ENCODE results near the gene PTRHD1.

The PTRHD1 gene

DNA sequence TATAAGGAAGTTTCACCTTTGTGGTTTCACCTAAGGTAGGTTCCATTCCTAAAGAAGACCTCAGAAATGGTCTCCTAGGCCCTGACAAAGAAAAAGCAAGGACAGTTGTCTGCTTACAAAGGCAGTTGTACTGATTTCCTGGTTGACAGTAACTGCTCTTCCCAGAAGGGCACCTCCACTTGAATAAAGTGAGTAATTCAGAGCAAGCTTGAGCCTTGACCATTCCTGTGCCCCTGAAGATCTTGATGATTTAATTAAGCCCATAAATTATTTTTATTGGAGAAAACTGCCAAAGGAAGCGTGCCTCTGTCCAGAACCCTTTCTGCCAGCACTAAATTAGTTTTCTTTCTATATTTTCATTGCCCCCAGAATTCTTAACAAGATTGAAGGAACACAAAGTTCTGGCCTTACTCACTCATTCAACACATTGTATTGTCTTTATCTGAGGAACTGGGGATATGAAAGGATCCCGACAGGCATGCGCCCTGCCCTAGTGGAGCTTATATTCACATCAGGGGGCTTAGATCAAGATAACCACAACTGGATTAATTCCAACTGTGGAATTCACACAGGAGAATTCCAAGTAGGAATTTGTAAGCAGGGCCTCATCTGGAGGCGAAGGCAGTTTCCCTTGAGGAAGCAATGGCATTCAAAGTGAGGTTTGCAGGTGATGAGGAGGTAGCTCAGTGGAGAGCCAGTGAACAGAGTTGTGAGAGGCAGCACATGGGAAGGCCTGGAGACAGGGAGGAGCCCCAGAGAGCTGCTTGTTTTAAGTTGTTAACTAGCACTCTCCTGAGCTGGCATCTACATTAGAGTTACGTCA, 21.2 kb downstream of the PTRHD1 start:
- no peak overlapping the region for H4K8ac ChIP-seq (ENCODE audit: low read depth, low read length)
- H3K36me3 ChIP-seq (replicated peaks in 1 of 2; ENCODE audit: control insufficient read depth in 2 of 2, insufficient read depth in 2 of 2, low read length in 2 of 2) = peaks cover 5 to 34% of the 10 kb centered on the region in 2 donors
- H3K4me1 ChIP-seq (ENCODE audit: control insufficient read depth in 2 of 2, insufficient read depth in 1 of 2, low read depth in 1 of 2, low read length in 2 of 2) = peaks cover 0 to 1% of the 10 kb centered on the region in 2 donors
- H2BK120ac ChIP-seq (ENCODE audit: low read depth, low read length) = no peak overlapping the region
- H2AK5ac ChIP-seq (ENCODE audit: low read depth, low read length) = no peak overlapping the region
- no peak overlapping the region for H3K4ac ChIP-seq (ENCODE audit: low read length)
- no peak overlapping the region for H3K14ac ChIP-seq (ENCODE audit: low read length)
- no peak overlapping the region for H2BK5ac ChIP-seq (ENCODE audit: low read length)
- no peaks in the 10 kb centered on the region for H3K27me3 ChIP-seq (ENCODE audit: control insufficient read depth in 3 of 3, insufficient read depth in 3 of 3, low read depth in 1 of 3, low read length in 3 of 3)
- no peak for DNase-seq (ENCODE audit: low spot score)
- H3K9me3 ChIP-seq (replicated peaks in 1 of 2; ENCODE audit: control insufficient read depth in 2 of 2, insufficient read depth in 1 of 2, low read depth in 1 of 2, low read length in 2 of 2) = peaks cover 2 to 11% of the 10 kb centered on the region in 2 donors
- H2BK15ac ChIP-seq (ENCODE audit: low read length) = no peak overlapping the region
- H3K27ac ChIP-seq (replicated peaks; ENCODE audit: low read length) = no peak overlapping the region
- no peaks in the 10 kb centered on the region for H3K79me1 ChIP-seq (ENCODE audit: low read depth, low read length)
- no peak overlapping the region for H3K18ac ChIP-seq (ENCODE audit: low read length)
- no peak overlapping the region for H3K4me2 ChIP-seq (ENCODE audit: insufficient read depth, low read length, poor library complexity, severe bottlenecking)
- H3K4me3 ChIP-seq (ENCODE audit: low read length in 2 of 2) = no peak overlapping the region
- H2BK12ac ChIP-seq (ENCODE audit: low read length) = no peak overlapping the region
- no peak overlapping the region for H3K23ac ChIP-seq (ENCODE audit: low read depth, low read length, poor library complexity)
- no peak overlapping the region for H2AFZ ChIP-seq (ENCODE audit: low read length)
- no CpG with 5 or more reads among the region's 5 CpGs for WGBS, 2 donors (ENCODE audit: extremely low coverage in 2 of 2, insufficient read length in 2 of 2, insufficient replicate concordance in 1 of 2)
- no peak overlapping the region for H3K9ac ChIP-seq (ENCODE audit: low read depth, low read length, poor library complexity)
- no peak overlapping the region for H4K91ac ChIP-seq (ENCODE audit: low read depth, low read length, poor library complexity)

DNA sequence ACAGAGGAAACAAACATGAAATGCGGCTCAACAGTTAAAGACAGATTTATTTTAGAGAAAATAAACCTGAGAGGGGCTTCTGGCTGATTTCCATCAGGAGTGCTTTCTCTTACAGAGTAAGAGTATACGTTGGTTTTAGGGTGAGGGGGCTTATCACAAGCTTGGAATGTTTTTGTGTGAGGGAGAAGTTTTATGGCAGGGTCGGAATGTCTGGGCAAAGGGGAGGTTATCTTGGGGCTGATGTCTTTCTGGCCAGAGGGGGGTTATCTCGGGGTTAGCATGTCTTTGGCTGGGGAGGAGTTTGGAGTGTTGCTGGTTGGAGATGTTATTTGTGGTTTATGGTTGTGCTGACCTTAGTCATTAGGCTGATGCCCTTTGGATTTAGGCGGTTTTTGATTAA, 22.1 kb downstream of the PTRHD1 start:
- Histone ChIP-seq H3K9ac (ENCODE audit: low read depth, low read length, poor library complexity) (no peak overlapping the region), H4K91ac (ENCODE audit: low read depth, low read length, poor library complexity) (no peak overlapping the region), H3K4me3 (ENCODE audit: low read length in 2 of 2) (no peak overlapping the region), H3K18ac (ENCODE audit: low read length) (no peak overlapping the region), H3K36me3 (replicated peaks in 1 of 2; ENCODE audit: control insufficient read depth in 2 of 2, insufficient read depth in 2 of 2, low read length in 2 of 2) (peaks cover 5 to 34% of the 10 kb centered on the region in 2 donors), H3K4me2 (ENCODE audit: insufficient read depth, low read length, poor library complexity, severe bottlenecking) (no peak overlapping the region), H3K14ac (ENCODE audit: low read length) (no peak overlapping the region), H2BK5ac (ENCODE audit: low read length) (no peak overlapping the region), H3K4me1 (ENCODE audit: control insufficient read depth in 2 of 2, insufficient read depth in 1 of 2, low read depth in 1 of 2, low read length in 2 of 2) (peaks cover 0 to 1% of the 10 kb centered on the region in 2 donors), H3K79me1 (ENCODE audit: low read depth, low read length) (no peaks in the 10 kb centered on the region), H2BK15ac (ENCODE audit: low read length) (no peak overlapping the region), H2AFZ (ENCODE audit: low read length) (no peak overlapping the region), H3K27ac (replicated peaks; ENCODE audit: low read length) (no peak overlapping the region), H4K8ac (ENCODE audit: low read depth, low read length) (no peak overlapping the region), H3K27me3 (ENCODE audit: control insufficient read depth in 3 of 3, insufficient read depth in 3 of 3, low read depth in 1 of 3, low read length in 3 of 3) (no peaks in the 10 kb centered on the region), H2BK12ac (ENCODE audit: low read length) (no peak overlapping the region), H3K4ac (ENCODE audit: low read length) (no peak overlapping the region), H3K23ac (ENCODE audit: low read depth, low read length, poor library complexity) (no peak overlapping the region), H2BK120ac (ENCODE audit: low read depth, low read length) (no peak overlapping the region), H3K9me3 (replicated peaks in 1 of 2; ENCODE audit: control insufficient read depth in 2 of 2, insufficient read depth in 1 of 2, low read depth in 1 of 2, low read length in 2 of 2) (peaks cover 2 to 11% of the 10 kb centered on the region in 2 donors), H2AK5ac (ENCODE audit: low read depth, low read length) (no peak overlapping the region)
- no CpG with 5 or more reads among the region's 5 CpGs for WGBS, 2 donors (ENCODE audit: extremely low coverage in 2 of 2, insufficient read length in 2 of 2, insufficient replicate concordance in 1 of 2)
- no peak for DNase-seq (ENCODE audit: low spot score)

DNA sequence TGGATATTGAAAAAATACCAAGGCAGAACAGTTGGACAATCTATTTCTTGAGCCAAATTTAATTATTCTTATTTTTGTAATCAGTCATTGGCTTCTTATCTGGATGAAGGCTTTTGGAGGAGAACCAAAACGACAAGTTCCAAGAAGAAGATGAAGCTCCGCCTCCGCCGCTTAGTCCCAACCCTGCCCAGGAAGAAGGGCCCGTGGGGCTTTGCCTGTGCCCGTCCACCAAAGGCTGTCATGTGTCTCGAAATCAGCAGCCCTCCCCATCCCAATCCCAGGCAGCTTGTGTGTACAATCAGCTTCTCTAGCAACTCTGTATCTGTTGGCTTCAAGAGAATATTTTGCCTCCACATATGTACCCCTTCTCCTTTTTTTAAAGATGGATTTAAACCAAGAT, 24.6 kb downstream of the PTRHD1 start:
- Histone ChIP-seq H2BK15ac (ENCODE audit: low read length) (no peak overlapping the region), H3K14ac (ENCODE audit: low read length) (no peak overlapping the region), H2AFZ (ENCODE audit: low read length) (no peak overlapping the region), H3K36me3 (replicated peaks in 1 of 2; ENCODE audit: control insufficient read depth in 2 of 2, insufficient read depth in 2 of 2, low read length in 2 of 2) (peaks cover 7 to 45% of the 10 kb centered on the region in 2 donors), H2AK5ac (ENCODE audit: low read depth, low read length) (no peak overlapping the region), H2BK12ac (ENCODE audit: low read length) (no peak overlapping the region), H3K4me2 (ENCODE audit: insufficient read depth, low read length, poor library complexity, severe bottlenecking) (no peak overlapping the region), H4K91ac (ENCODE audit: low read depth, low read length, poor library complexity) (no peak overlapping the region), H3K79me1 (ENCODE audit: low read depth, low read length) (no peaks in the 10 kb centered on the region), H4K8ac (ENCODE audit: low read depth, low read length) (no peak overlapping the region), H3K4ac (ENCODE audit: low read length) (no peak overlapping the region), H3K18ac (ENCODE audit: low read length) (no peak overlapping the region), H3K9ac (ENCODE audit: low read depth, low read length, poor library complexity) (no peak overlapping the region), H3K27me3 (ENCODE audit: control insufficient read depth in 3 of 3, insufficient read depth in 3 of 3, low read depth in 1 of 3, low read length in 3 of 3) (no peaks in the 10 kb centered on the region), H3K27ac (replicated peaks; ENCODE audit: low read length) (no peak overlapping the region), H2BK5ac (ENCODE audit: low read length) (no peak overlapping the region), H3K9me3 (replicated peaks in 1 of 2; ENCODE audit: control insufficient read depth in 2 of 2, insufficient read depth in 1 of 2, low read depth in 1 of 2, low read length in 2 of 2) (peaks cover 2 to 11% of the 10 kb centered on the region in 2 donors), H3K23ac (ENCODE audit: low read depth, low read length, poor library complexity) (no peak overlapping the region), H2BK120ac (ENCODE audit: low read depth, low read length) (no peak overlapping the region), H3K4me3 (ENCODE audit: low read length in 2 of 2) (no peak overlapping the region), H3K4me1 (ENCODE audit: control insufficient read depth in 2 of 2, insufficient read depth in 1 of 2, low read depth in 1 of 2, low read length in 2 of 2) (peaks cover 0 to under 1% of the 10 kb centered on the region in 2 donors)
- no peak for DNase-seq (ENCODE audit: low spot score)
- WGBS, 2 donors (ENCODE audit: extremely low coverage in 2 of 2, insufficient read length in 2 of 2, insufficient replicate concordance in 1 of 2) = no CpG with 5 or more reads among the region's 7 CpGs

DNA sequence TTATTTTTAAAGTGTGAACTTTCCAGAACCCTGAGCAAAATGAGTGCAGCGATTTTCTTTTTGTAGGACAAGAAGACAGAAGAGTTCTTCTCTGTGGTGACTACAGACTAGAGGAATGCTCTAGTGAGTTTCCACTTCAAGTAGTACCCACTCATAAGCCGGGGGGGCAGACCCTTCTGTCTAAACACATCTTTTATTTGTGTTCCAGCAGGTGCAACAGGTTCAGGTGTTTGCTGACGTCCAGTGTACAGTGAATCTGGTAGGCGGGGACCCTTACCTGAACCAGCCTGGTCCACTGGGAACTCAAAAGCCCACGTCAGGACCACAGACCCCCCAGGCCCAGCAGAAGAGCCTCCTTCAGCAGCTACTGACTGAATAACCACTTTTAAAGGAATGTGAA, 25.2 kb downstream of the PTRHD1 start:
- Histone ChIP-seq H2BK15ac (ENCODE audit: low read length) (no peak overlapping the region), H3K36me3 (replicated peaks in 1 of 2; ENCODE audit: control insufficient read depth in 2 of 2, insufficient read depth in 2 of 2, low read length in 2 of 2) (peaks cover 7 to 47% of the 10 kb centered on the region in 2 donors), H4K91ac (ENCODE audit: low read depth, low read length, poor library complexity) (no peak overlapping the region), H3K4me2 (ENCODE audit: insufficient read depth, low read length, poor library complexity, severe bottlenecking) (no peak overlapping the region), H3K4ac (ENCODE audit: low read length) (no peak overlapping the region), H3K79me1 (ENCODE audit: low read depth, low read length) (no peaks in the 10 kb centered on the region), H3K4me1 (ENCODE audit: control insufficient read depth in 2 of 2, insufficient read depth in 1 of 2, low read depth in 1 of 2, low read length in 2 of 2) (no peaks in the 10 kb centered on the region), H2AK5ac (ENCODE audit: low read depth, low read length) (no peak overlapping the region), H3K4me3 (ENCODE audit: low read length in 2 of 2) (no peak overlapping the region), H2BK120ac (ENCODE audit: low read depth, low read length) (no peak overlapping the region), H3K27me3 (ENCODE audit: control insufficient read depth in 3 of 3, insufficient read depth in 3 of 3, low read depth in 1 of 3, low read length in 3 of 3) (no peaks in the 10 kb centered on the region), H3K18ac (ENCODE audit: low read length) (no peak overlapping the region), H3K9me3 (replicated peaks in 1 of 2; ENCODE audit: control insufficient read depth in 2 of 2, insufficient read depth in 1 of 2, low read depth in 1 of 2, low read length in 2 of 2) (peaks cover 2 to 11% of the 10 kb centered on the region in 2 donors), H3K14ac (ENCODE audit: low read length) (no peak overlapping the region), H2BK5ac (ENCODE audit: low read length) (no peak overlapping the region), H2AFZ (ENCODE audit: low read length) (no peak overlapping the region), H3K9ac (ENCODE audit: low read depth, low read length, poor library complexity) (no peak overlapping the region), H2BK12ac (ENCODE audit: low read length) (no peak overlapping the region), H3K23ac (ENCODE audit: low read depth, low read length, poor library complexity) (no peak overlapping the region), H3K27ac (replicated peaks; ENCODE audit: low read length) (no peak overlapping the region), H4K8ac (ENCODE audit: low read depth, low read length) (no peak overlapping the region)
- no CpG with 5 or more reads among the region's 5 CpGs for WGBS, 2 donors (ENCODE audit: extremely low coverage in 2 of 2, insufficient read length in 2 of 2, insufficient replicate concordance in 1 of 2)
- no peak for DNase-seq (ENCODE audit: low spot score)

Data from neuronal stem cell (in vitro differentiated cells).